Testis (tissue), 2 donors: ENCODE results near the gene MAGEA4.

Source experiments
- POLR2A ChIP-seq: fragments of 450-650 bp; IDR thresholded peaks from one replicate; pipeline ENCODE4 v1.6.1; 2017; ENCODE audit warnings: antibody characterized with exemption, mild to moderate bottlenecking, moderate library complexity
- TF ChIP-seq, protein P1 (sequence below), 3 experiments: fragments of 450-650 bp in 2 of 3; fragments of 200-600 bp in 1 of 3; sonication (generic) in 1 of 3; IDR thresholded peaks; one replicate each; pipeline ENCODE4 v1.5.1; 2016 to 2019; ENCODE audit warnings: antibody characterized with exemption in 3 of 3, mild to moderate bottlenecking in 2 of 3, moderate library complexity in 1 of 3

DNA sequence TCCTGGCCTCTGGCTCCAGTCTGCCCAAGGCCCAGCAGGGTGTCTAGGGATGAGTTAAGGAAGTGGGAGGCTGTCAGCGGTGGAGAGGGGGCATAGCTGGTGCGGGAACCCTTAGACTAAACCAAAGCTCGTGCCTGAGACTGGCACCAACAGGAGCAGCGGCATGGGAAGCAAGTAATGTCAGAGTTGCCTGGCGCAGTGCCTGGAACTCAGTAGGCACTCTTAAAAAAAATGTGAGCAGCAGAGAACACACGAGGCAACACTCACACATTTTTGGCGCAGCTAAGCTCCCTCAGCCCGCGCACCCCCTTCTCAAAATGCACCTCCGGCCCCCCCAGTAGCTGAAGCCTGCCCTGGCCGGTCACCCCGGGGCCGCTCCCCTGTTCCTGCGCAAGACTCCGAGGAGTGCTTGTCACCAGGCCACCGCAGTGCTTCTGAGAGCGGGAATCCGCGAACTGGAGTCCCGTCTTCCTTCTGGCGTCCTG lies 61.2 kb downstream of the MAGEA4 start:
- TF ChIP-seq, protein P1, sequence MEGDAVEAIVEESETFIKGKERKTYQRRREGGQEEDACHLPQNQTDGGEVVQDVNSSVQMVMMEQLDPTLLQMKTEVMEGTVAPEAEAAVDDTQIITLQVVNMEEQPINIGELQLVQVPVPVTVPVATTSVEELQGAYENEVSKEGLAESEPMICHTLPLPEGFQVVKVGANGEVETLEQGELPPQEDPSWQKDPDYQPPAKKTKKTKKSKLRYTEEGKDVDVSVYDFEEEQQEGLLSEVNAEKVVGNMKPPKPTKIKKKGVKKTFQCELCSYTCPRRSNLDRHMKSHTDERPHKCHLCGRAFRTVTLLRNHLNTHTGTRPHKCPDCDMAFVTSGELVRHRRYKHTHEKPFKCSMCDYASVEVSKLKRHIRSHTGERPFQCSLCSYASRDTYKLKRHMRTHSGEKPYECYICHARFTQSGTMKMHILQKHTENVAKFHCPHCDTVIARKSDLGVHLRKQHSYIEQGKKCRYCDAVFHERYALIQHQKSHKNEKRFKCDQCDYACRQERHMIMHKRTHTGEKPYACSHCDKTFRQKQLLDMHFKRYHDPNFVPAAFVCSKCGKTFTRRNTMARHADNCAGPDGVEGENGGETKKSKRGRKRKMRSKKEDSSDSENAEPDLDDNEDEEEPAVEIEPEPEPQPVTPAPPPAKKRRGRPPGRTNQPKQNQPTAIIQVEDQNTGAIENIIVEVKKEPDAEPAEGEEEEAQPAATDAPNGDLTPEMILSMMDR (IDR thresholded peaks at IDR 0.05) = no peak
- no peak for TF ChIP-seq POLR2A
